ENCODE measurements around the gene IQCK. TPM values are rescaled to one million over a fixed set of nuclear protein-coding genes. Genes with fewer than 3 reads are reported as not detected.

Gene IQCK
- total and polyA plus RNA-seq, 2 experiments from 2014 or later: 7.2 to 11.8 TPM

GRCh38 chr16:19898924-19899604, 181.0 kb downstream of the IQCK start:
- WGBS (ENCODE audit: low lambda C conversion rate, missing lambda C conversion rate): 14% methylated on average over 13 of the region's 13 CpGs
- no peaks in the 10 kb centered on the region for H3K9me2 ChIP-seq (replicated peaks; ENCODE audit: insufficient read depth)

DNA sequence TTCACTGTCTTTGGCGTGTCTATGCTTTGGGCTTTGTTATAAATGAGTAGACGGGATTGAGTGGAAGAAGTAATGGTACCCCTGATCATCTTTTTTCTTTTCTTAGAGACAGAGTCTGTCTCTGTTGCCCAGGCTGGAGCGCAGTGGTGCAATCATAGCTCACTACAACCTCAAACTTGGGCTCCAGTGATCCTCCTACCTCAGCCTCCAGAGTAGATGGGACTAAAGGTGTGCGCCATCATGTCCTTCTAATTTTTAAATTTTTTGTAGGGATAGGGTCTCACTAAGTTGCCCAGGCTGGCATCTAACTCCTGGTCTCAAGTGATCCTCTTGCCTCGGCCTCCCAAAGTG, 181.5 kb downstream of the IQCK start:
- no peak for DNase-seq (ENCODE audit: low spot score)
- Histone ChIP-seq H3K36me3 (replicated peaks; ENCODE audit: insufficient read depth, low read depth) (no peaks in the 10 kb centered on the region), H3K27ac (no peak overlapping the region), H3K4me3 (no peak overlapping the region), H3K79me2 (no peaks in the 10 kb centered on the region), H3K4me1 (ENCODE audit: insufficient read depth) (no peaks in the 10 kb centered on the region), H3K9me3 (ENCODE audit: low read depth) (no peaks in the 10 kb centered on the region), H2AFZ (no peak overlapping the region), H3K4me2 (no peak overlapping the region), H3K27me3 (no peaks in the 10 kb centered on the region), H3K9me2 (replicated peaks; ENCODE audit: insufficient read depth) (no peaks in the 10 kb centered on the region), H4K20me1 (ENCODE audit: insufficient read depth, poor library complexity, severe bottlenecking) (no peaks in the 10 kb centered on the region)
- WGBS (ENCODE audit: low lambda C conversion rate, missing lambda C conversion rate): 59% methylated on average over 5 of the region's 5 CpGs
- no peak for TF ChIP-seq EZH2phosphoT487 (IDR thresholded peaks at IDR 0.05; ENCODE audit: low read depth, severe bottlenecking, unreplicated experiment)
- TF ChIP-seq, protein P1, sequence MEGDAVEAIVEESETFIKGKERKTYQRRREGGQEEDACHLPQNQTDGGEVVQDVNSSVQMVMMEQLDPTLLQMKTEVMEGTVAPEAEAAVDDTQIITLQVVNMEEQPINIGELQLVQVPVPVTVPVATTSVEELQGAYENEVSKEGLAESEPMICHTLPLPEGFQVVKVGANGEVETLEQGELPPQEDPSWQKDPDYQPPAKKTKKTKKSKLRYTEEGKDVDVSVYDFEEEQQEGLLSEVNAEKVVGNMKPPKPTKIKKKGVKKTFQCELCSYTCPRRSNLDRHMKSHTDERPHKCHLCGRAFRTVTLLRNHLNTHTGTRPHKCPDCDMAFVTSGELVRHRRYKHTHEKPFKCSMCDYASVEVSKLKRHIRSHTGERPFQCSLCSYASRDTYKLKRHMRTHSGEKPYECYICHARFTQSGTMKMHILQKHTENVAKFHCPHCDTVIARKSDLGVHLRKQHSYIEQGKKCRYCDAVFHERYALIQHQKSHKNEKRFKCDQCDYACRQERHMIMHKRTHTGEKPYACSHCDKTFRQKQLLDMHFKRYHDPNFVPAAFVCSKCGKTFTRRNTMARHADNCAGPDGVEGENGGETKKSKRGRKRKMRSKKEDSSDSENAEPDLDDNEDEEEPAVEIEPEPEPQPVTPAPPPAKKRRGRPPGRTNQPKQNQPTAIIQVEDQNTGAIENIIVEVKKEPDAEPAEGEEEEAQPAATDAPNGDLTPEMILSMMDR (IDR thresholded peaks at IDR 0.05; ENCODE audit: poor library complexity): no peak
- TF ChIP-seq EZH2 (IDR thresholded peaks at IDR 0.05; ENCODE audit: borderline replicate concordance): no peak

More at GRCh38 chr16:19898924-19899604, 181.0 kb downstream of the IQCK start:
- DNase-seq (ENCODE audit: low spot score): peak; percentile 73
- Histone ChIP-seq H4K20me1 (ENCODE audit: insufficient read depth, poor library complexity, severe bottlenecking) (no peaks in the 10 kb centered on the region), H3K4me1 (ENCODE audit: insufficient read depth) (no peaks in the 10 kb centered on the region), H2AFZ (no peak overlapping the region), H3K4me2 (no peak overlapping the region), H3K36me3 (replicated peaks; ENCODE audit: insufficient read depth, low read depth) (no peaks in the 10 kb centered on the region), H3K27me3 (no peaks in the 10 kb centered on the region), H3K27ac (no peak overlapping the region), H3K4me3 (no peak overlapping the region), H3K79me2 (no peaks in the 10 kb centered on the region), H3K9me3 (ENCODE audit: low read depth) (no peaks in the 10 kb centered on the region)
- TF ChIP-seq, protein P1 (IDR thresholded peaks at IDR 0.05; ENCODE audit: poor library complexity): peak; percentile 67
- no peak for TF ChIP-seq EZH2 (IDR thresholded peaks at IDR 0.05; ENCODE audit: borderline replicate concordance)

DNA sequence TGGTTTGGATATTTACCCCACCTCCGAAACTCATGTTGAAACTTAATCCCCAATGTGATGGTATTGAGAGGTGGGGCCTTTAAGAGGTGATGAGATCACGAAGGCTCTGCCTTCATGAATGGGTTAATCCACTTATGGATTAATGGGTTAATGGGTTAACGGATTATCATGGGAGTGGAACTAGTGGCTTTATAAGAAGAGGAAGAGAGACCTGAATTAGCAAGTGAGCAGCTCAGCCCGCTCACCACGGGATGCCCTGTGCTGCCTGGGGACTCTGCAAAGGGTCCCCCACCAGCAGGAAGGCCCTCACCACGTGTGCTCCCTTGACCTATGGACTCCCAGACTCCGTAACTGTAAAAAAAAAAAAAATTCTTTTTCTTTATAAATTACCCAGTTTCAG, 183.1 kb downstream of the IQCK start:
- Histone ChIP-seq H3K4me1 (ENCODE audit: insufficient read depth) (no peaks in the 10 kb centered on the region), H3K27ac (no peak overlapping the region), H4K20me1 (ENCODE audit: insufficient read depth, poor library complexity, severe bottlenecking) (no peaks in the 10 kb centered on the region), H3K9me2 (replicated peaks; ENCODE audit: insufficient read depth) (no peaks in the 10 kb centered on the region), H3K4me3 (no peak overlapping the region), H3K27me3 (no peaks in the 10 kb centered on the region), H3K9me3 (ENCODE audit: low read depth) (no peaks in the 10 kb centered on the region), H3K79me2 (no peaks in the 10 kb centered on the region), H3K36me3 (replicated peaks; ENCODE audit: insufficient read depth, low read depth) (no peaks in the 10 kb centered on the region), H3K4me2 (no peak overlapping the region), H2AFZ (no peak overlapping the region)
- 87% methylated on average over 7 of the region's 7 CpGs for WGBS (ENCODE audit: low lambda C conversion rate, missing lambda C conversion rate)
- no peak for DNase-seq (ENCODE audit: low spot score)
- TF ChIP-seq, protein P1 (IDR thresholded peaks at IDR 0.05; ENCODE audit: poor library complexity): no peak
- no peak for TF ChIP-seq EZH2phosphoT487 (IDR thresholded peaks at IDR 0.05; ENCODE audit: low read depth, severe bottlenecking, unreplicated experiment)
- no peak for TF ChIP-seq EZH2 (IDR thresholded peaks at IDR 0.05; ENCODE audit: borderline replicate concordance)

All from hepatocyte (in vitro differentiated cells).